HG03342 (cell line): Measurements from ENCODE around the gene TEKT1.
"Not testable (repeated sequence)": the region's sequence is repeated elsewhere in the genome, so short reads cannot be mapped to it uniquely, and the experiment has no call there.

Source experiments
- ATAC-seq: cut with Tn5 transposase; IDR thresholded peaks from one replicate; pipeline ENCODE4 v1.9.1; 2021; ENCODE audit warnings: mild to moderate bottlenecking, moderate library complexity; ENCODE audit not compliant: unreplicated experiment

TEKT1 gene

GRCh38 chr17:6831661-6832263, at the start of gene TEKT1:
TEKT1 (minus strand) TSS chr17:6831729; CDS start chr17:6830376, 1,353 bp downstream.
- ATAC-seq = no peak

- ATAC-seq = not testable (repeated sequence)
Measured at GRCh38 chr17:6879221-6879975, 47.9 kb upstream of the TEKT1 start.

- not testable (repeated sequence) for ATAC-seq
Measured at GRCh38 chr17:6875276-6875675, 43.7 kb upstream of the TEKT1 start.

- no peak for ATAC-seq
Measured at GRCh38 chr17:6872936-6873335, 41.4 kb upstream of the TEKT1 start.

- no peak for ATAC-seq
Measured at GRCh38 chr17:6870841-6871240, 39.3 kb upstream of the TEKT1 start.

GRCh38 chr17:6868582-6868981, 37.1 kb upstream of the TEKT1 start:
- ATAC-seq = no peak

GRCh38 chr17:6867849-6868248, 36.3 kb upstream of the TEKT1 start:
- ATAC-seq = no peak

GRCh38 chr17:6862825-6863224, 31.3 kb upstream of the TEKT1 start:
- no peak for ATAC-seq

GRCh38 chr17:6862122-6862521, 30.6 kb upstream of the TEKT1 start:
- no peak for ATAC-seq

GRCh38 chr17:6857904-6858303, 26.4 kb upstream of the TEKT1 start:
- no peak for ATAC-seq

GRCh38 chr17:6857336-6857735, 25.8 kb upstream of the TEKT1 start:
- no peak for ATAC-seq

GRCh38 chr17:6856051-6856450, 24.5 kb upstream of the TEKT1 start:
- no peak for ATAC-seq

- ATAC-seq = no peak
Measured at GRCh38 chr17:6853764-6854442, 22.4 kb upstream of the TEKT1 start.

GRCh38 chr17:6848545-6849179, 17.1 kb upstream of the TEKT1 start:
- not testable (repeated sequence) for ATAC-seq

- ATAC-seq = not testable (repeated sequence)
Measured at GRCh38 chr17:6846138-6846537, 14.6 kb upstream of the TEKT1 start.

- ATAC-seq = not testable (repeated sequence)
Measured at GRCh38 chr17:6844406-6844805, 12.9 kb upstream of the TEKT1 start.

GRCh38 chr17:6843241-6843880, 11.8 kb upstream of the TEKT1 start:
- no peak for ATAC-seq

- not testable (repeated sequence) for ATAC-seq
Measured at GRCh38 chr17:6841769-6842168, 10.2 kb upstream of the TEKT1 start.

GRCh38 chr17:6830383-6830986, 1.0 kb downstream of the TEKT1 start:
- no peak for ATAC-seq

GRCh38 chr17:6823011-6823442, 8.5 kb downstream of the TEKT1 start:
- no peak for ATAC-seq
